HG03097 (cell line): ENCODE data around the gene ENSA.
"Not testable (repeated sequence)": the region's sequence is repeated elsewhere in the genome, so short reads cannot be mapped to it uniquely, and the experiment has no call there.

ENCODE experiments used
- ATAC-seq: cut with Tn5 transposase; IDR thresholded peaks from one replicate; pipeline ENCODE4 v1.9.1; 2021; ENCODE audit not compliant: unreplicated experiment, low FRiP score

ENSA gene

GRCh38 chr1:150622303-150622975 is 7.0 kb downstream of the ENSA start:
- no peak for ATAC-seq

- ATAC-seq = no peak
These were observed 7.7 kb downstream of the ENSA start for GRCh38 chr1:150621497-150622302.

- no peak for ATAC-seq
These were observed 8.5 kb downstream of the ENSA start for GRCh38 chr1:150620919-150621318.

GRCh38 chr1:150619576-150620509 is 9.6 kb downstream of the ENSA start:
- ATAC-seq = no peak

- ATAC-seq = no peak
These were observed 13.8 kb downstream of the ENSA start for GRCh38 chr1:150615346-150616201.

GRCh38 chr1:150613061-150613920 is 16.1 kb downstream of the ENSA start:
- peak; percentile 39 for ATAC-seq

- no peak for ATAC-seq
These were observed 17.4 kb downstream of the ENSA start for GRCh38 chr1:150612014-150612345.

- no peak for ATAC-seq
These were observed 18.8 kb downstream of the ENSA start for GRCh38 chr1:150610576-150610975.

- no peak for ATAC-seq
These were observed 19.7 kb downstream of the ENSA start for GRCh38 chr1:150609732-150610131.

GRCh38 chr1:150606463-150607142 is 22.8 kb downstream of the ENSA start:
- ATAC-seq = no peak

GRCh38 chr1:150605451-150605731 is 24.0 kb downstream of the ENSA start:
- not testable (repeated sequence) for ATAC-seq

- no peak for ATAC-seq
These were observed 25.2 kb downstream of the ENSA start for GRCh38 chr1:150604226-150604588.

GRCh38 chr1:150603711-150604110 is 25.7 kb downstream of the ENSA start:
- no peak for ATAC-seq

GRCh38 chr1:150602372-150602771 is 27.0 kb downstream of the ENSA start:
- ATAC-seq = not testable (repeated sequence)

GRCh38 chr1:150601540-150601939 is 27.9 kb downstream of the ENSA start:
- no peak for ATAC-seq

- ATAC-seq = not testable (repeated sequence)
These were observed 31.1 kb downstream of the ENSA start for GRCh38 chr1:150598346-150598745.

- ATAC-seq = no peak
These were observed 32.4 kb downstream of the ENSA start for GRCh38 chr1:150596976-150597375.

GRCh38 chr1:150596095-150596892 is 33.1 kb downstream of the ENSA start:
- no peak for ATAC-seq
